Mesenchymal stem cell (in vitro differentiated cells and primary cell): ENCODE results near the gene ZG16.

Experiments used
- DNase-seq: peaks from one replicate; pipeline ENCODE4 v3.0.0-alpha.2; 2013
- H2AFZ ChIP-seq: one replicate; pipeline ENCODE4 v1.6.1; 2013; ENCODE audit warnings: low read depth, mild to moderate bottlenecking, control low read depth, inconsistent platforms, low read length, moderate library complexity
- H2AK5ac ChIP-seq: 2 replicates; pipeline ENCODE4 v1.6.1; 2013; ENCODE audit warnings: low read length, moderate library complexity, mild to moderate bottlenecking, inconsistent platforms; ENCODE audit not compliant: severe bottlenecking
- H2BK120ac ChIP-seq: one replicate; pipeline ENCODE4 v1.6.1; 2013; ENCODE audit warnings: low read depth, mild to moderate bottlenecking, inconsistent platforms, low read length, moderate library complexity
- H2BK12ac ChIP-seq, 2 experiments: one replicate each; pipeline ENCODE4 v1.6.1; 2013; ENCODE audit warnings: inconsistent platforms in 2 of 2, low read length in 2 of 2, mild to moderate bottlenecking in 2 of 2, moderate library complexity in 2 of 2, control low read depth in 1 of 2
- H2BK15ac ChIP-seq: one replicate; pipeline ENCODE4 v1.6.1; 2013; ENCODE audit warnings: mild to moderate bottlenecking, low read depth, inconsistent platforms; ENCODE audit not compliant: poor library complexity, severe bottlenecking
- H2BK5ac ChIP-seq: 2 replicates; pipeline ENCODE4 v1.6.1; 2013; ENCODE audit warnings: low read depth, mild to moderate bottlenecking, low read length, control low read depth, inconsistent platforms; ENCODE audit not compliant: poor library complexity, severe bottlenecking
- H3K14ac ChIP-seq, 2 experiments: one replicate each; pipeline ENCODE4 v1.6.1; 2013; ENCODE audit warnings: inconsistent platforms in 2 of 2, low read length in 2 of 2, control low read depth in 1 of 2, mild to moderate bottlenecking in 1 of 2, moderate library complexity in 1 of 2
- H3K18ac ChIP-seq, 2 experiments: one replicate each; pipeline ENCODE4 v1.6.1; 2013; ENCODE audit warnings: inconsistent platforms in 2 of 2, low read length in 2 of 2, control low read depth in 1 of 2, low read depth in 1 of 2, mild to moderate bottlenecking in 1 of 2
- H3K23ac ChIP-seq, 2 experiments: one replicate each; pipeline ENCODE4 v1.6.1; 2013; ENCODE audit warnings: inconsistent platforms in 2 of 2, low read length in 2 of 2, mild to moderate bottlenecking in 2 of 2, moderate library complexity in 2 of 2, control low read depth in 1 of 2
- H3K27ac ChIP-seq: 2 replicates; pipeline ENCODE4 v1.5.1; 2013; ENCODE audit warnings: mild to moderate bottlenecking, moderate library complexity, low read length, control low read depth, inconsistent platforms; ENCODE audit not compliant: poor library complexity, severe bottlenecking
- H3K27me3 ChIP-seq, 2 experiments: 2 replicates each; pipeline versions ENCODE4 v1.6.1 to v1.7.0; 2013; ENCODE audit warnings: low read length in 2 of 2, mild to moderate bottlenecking in 2 of 2, moderate library complexity in 2 of 2, control low read depth in 1 of 2, inconsistent platforms in 1 of 2; ENCODE audit not compliant: control insufficient read depth in 1 of 2, insufficient read depth in 1 of 2
- H3K36me3 ChIP-seq, 2 experiments: 2 replicates each; pipeline versions ENCODE4 v1.6.1 to v1.7.0; 2013; ENCODE audit warnings: low read length in 2 of 2, control low read depth in 1 of 2, inconsistent platforms in 1 of 2, low read depth in 1 of 2, mild to moderate bottlenecking in 1 of 2; ENCODE audit not compliant: insufficient read depth in 2 of 2, control insufficient read depth in 1 of 2
- H3K4ac ChIP-seq, 2 experiments: one replicate each; pipeline ENCODE4 v1.6.1; 2013; ENCODE audit warnings: inconsistent platforms in 2 of 2, low read length in 2 of 2, mild to moderate bottlenecking in 2 of 2, moderate library complexity in 2 of 2, control low read depth in 1 of 2, low read depth in 1 of 2
- H3K4me1 ChIP-seq: 2 replicates; pipeline ENCODE4 v1.6.1; 2013; ENCODE audit warnings: low read depth, low read length, control low read depth; ENCODE audit not compliant: control insufficient read depth, insufficient read depth
- H3K4me2 ChIP-seq: 2 replicates; pipeline ENCODE4 v1.6.1; 2013; ENCODE audit warnings: low read length, mild to moderate bottlenecking, inconsistent platforms; ENCODE audit not compliant: poor library complexity, severe bottlenecking
- H3K4me3 ChIP-seq, 2 experiments: 2 replicates each; pipeline versions ENCODE4 v1.5.1 to v1.7.0; 2013; ENCODE audit warnings: low read length in 2 of 2, mild to moderate bottlenecking in 2 of 2, control low read depth in 1 of 2, low read depth in 1 of 2; ENCODE audit not compliant: insufficient read depth in 1 of 2
- H3K79me1 ChIP-seq: replicated peaks from 2 replicates; pipeline ENCODE4 v1.6.1; 2013; ENCODE audit warnings: mild to moderate bottlenecking, control low read depth, low read length, inconsistent platforms; ENCODE audit not compliant: poor library complexity, severe bottlenecking
- H3K9ac ChIP-seq: 2 replicates; pipeline ENCODE4 v1.7.0; 2013; ENCODE audit warnings: mild to moderate bottlenecking, low read length, moderate library complexity
- H3K9me3 ChIP-seq: 2 replicates; pipeline ENCODE4 v1.7.0; 2013; ENCODE audit warnings: mild to moderate bottlenecking, low read length; ENCODE audit not compliant: control insufficient read depth
- H4K8ac ChIP-seq: one replicate; pipeline ENCODE4 v1.6.1; 2013; ENCODE audit warnings: inconsistent platforms, mild to moderate bottlenecking, low read length, moderate library complexity
- H4K91ac ChIP-seq: one replicate; pipeline ENCODE4 v1.6.1; 2013; ENCODE audit warnings: mild to moderate bottlenecking, low read length, inconsistent platforms
- WGBS: methylation state at CpG from one replicate; pipeline ENCODE4 v1.1.7; 2013; ENCODE audit warnings: mixed read lengths; 5-methylcytosine and 5-hydroxymethylcytosine counted together

The ZG16 gene

DNA sequence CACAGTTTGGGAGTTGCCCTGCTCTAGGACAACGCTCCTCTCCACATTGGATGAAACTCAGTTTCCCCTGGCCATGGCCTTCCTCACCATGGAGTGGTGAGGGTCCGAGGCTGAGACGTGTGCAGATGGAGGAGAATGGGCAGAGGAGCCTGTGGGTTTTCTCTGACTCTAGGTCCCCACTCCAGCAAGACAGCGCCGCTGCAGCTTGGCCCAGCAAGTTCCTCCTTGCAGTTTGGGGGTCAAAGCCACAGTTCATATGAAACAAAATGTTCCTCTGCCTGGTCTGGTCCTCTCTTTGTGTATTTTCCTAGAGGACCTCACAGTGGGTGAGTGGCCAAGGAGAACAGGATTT, 34.6 kb upstream of the ZG16 start:
- no peak overlapping the region for H3K4me3 ChIP-seq
- H2AFZ ChIP-seq, result no peak overlapping the region
- 91% methylated on average over 5 of the region's 5 CpGs for WGBS
- H3K9ac ChIP-seq, result no peak overlapping the region
- no peak for DNase-seq
- no peak overlapping the region for H3K27ac ChIP-seq
- H3K23ac ChIP-seq, result no peak overlapping the region
- no peaks in the 10 kb centered on the region for H3K79me1 ChIP-seq
- H3K4ac ChIP-seq, result no peak overlapping the region
- no peak overlapping the region for H2BK5ac ChIP-seq
- no peak overlapping the region for H4K91ac ChIP-seq
- H3K27me3 ChIP-seq, result peaks cover 4 to 69% of the 10 kb centered on the region in 2 experiments
- no peak overlapping the region for H2AK5ac ChIP-seq
- H3K14ac ChIP-seq, result no peak overlapping the region
- H3K4me2 ChIP-seq, result no peak overlapping the region
- H4K8ac ChIP-seq, result no peak overlapping the region
- no peaks in the 10 kb centered on the region for H3K36me3 ChIP-seq
- H2BK15ac ChIP-seq, result no peak overlapping the region
- no peak overlapping the region for H3K18ac ChIP-seq
- H2BK12ac ChIP-seq, result no peak overlapping the region
- H3K9me3 ChIP-seq, result peaks cover 4% of the 10 kb centered on the region
- no peaks in the 10 kb centered on the region for H3K4me1 ChIP-seq
- no peak overlapping the region for H2BK120ac ChIP-seq

DNA sequence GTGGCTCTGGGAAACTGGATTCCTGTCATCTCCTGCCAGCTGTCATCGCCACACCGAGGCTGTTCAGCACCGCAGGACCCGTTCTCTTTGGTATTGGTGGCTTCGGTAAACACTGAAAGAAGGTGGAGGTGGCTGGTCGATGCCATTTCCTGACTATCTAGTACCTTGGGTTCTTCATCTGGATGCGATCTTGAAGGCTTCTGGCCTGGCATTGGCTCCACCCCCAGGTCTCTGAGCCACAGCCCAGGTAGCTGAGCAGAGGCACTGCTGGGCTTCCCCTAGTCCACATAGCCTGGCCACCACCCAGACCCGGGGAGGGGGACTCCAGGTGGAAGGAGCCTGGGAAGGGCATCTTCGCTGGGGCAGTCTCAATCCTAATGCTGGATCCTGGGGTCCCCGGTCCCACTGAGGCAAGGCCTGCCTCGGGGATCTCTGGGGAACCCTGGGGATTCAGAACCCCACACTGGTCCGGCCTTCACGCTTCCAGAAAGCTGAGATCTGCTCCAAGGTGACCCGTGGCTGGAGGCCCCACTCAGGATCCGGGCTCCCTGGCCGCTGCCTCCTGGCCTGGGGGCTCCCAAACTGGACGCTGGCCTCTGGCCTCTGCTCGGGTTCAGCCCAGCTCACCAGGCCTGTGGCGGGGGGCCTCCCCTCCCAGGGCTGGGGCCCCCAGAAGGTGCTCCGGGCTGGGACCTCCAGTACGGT, 34.1 kb upstream of the ZG16 start:
- no peak overlapping the region for H3K18ac ChIP-seq
- H2BK120ac ChIP-seq, result no peak overlapping the region
- no peaks in the 10 kb centered on the region for H3K79me1 ChIP-seq
- H3K23ac ChIP-seq, result no peak overlapping the region
- no peaks in the 10 kb centered on the region for H3K9me3 ChIP-seq
- no peak overlapping the region for H2AK5ac ChIP-seq
- WGBS, result 90% methylated on average over 20 of the region's 21 CpGs
- no peak overlapping the region for H3K4me3 ChIP-seq
- H3K9ac ChIP-seq, result no peak overlapping the region
- DNase-seq, result no peak
- no peaks in the 10 kb centered on the region for H3K4me1 ChIP-seq
- H3K4me2 ChIP-seq, result no peak overlapping the region
- H3K27me3 ChIP-seq, result peaks cover 4 to 64% of the 10 kb centered on the region in 2 experiments
- H2AFZ ChIP-seq, result no peak overlapping the region
- H3K36me3 ChIP-seq, result no peaks in the 10 kb centered on the region
- H2BK15ac ChIP-seq, result no peak overlapping the region
- no peak overlapping the region for H4K8ac ChIP-seq
- no peak overlapping the region for H2BK5ac ChIP-seq
- H3K14ac ChIP-seq, result no peak overlapping the region
- H2BK12ac ChIP-seq, result no peak overlapping the region
- no peak overlapping the region for H3K4ac ChIP-seq
- no peak overlapping the region for H4K91ac ChIP-seq
- no peak overlapping the region for H3K27ac ChIP-seq

DNA sequence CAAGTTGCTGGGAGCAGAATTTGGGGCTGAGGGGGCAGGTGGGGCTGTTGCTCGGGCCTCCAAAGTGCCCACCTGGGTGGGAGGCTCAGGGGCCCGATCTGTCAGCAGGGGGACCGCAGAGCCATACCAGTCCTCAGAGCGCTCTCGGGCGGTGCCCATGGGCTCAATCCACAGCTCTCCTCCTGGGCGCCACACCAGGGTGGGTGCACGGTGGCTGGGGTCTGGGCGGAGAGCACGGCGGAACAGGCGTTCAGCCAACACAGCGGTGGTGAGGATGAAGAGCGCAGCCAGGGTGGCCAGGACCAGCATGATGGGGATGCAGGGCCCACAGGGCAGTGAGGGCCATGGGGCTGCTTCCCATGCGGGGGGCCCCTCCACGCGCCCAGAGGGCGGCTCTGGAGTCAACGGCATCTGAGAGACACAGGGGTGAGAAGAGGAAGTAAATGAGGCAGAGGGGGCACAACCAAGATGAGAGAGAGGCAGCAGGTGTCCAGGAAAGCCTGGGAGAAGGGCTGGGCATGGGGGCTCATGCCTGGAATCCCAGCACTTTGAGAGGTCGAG, 33.4 kb upstream of the ZG16 start:
- H2AK5ac ChIP-seq, result no peak overlapping the region
- H3K14ac ChIP-seq, result no peak overlapping the region
- H3K27ac ChIP-seq, result no peak overlapping the region
- no peak overlapping the region for H3K23ac ChIP-seq
- no peaks in the 10 kb centered on the region for H3K9me3 ChIP-seq
- H2AFZ ChIP-seq, result no peak overlapping the region
- no peak overlapping the region for H2BK15ac ChIP-seq
- no peak overlapping the region for H3K4me2 ChIP-seq
- no peak overlapping the region for H3K4ac ChIP-seq
- H3K36me3 ChIP-seq, result no peaks in the 10 kb centered on the region
- no peaks in the 10 kb centered on the region for H3K4me1 ChIP-seq
- H4K8ac ChIP-seq, result no peak overlapping the region
- H3K79me1 ChIP-seq, result no peaks in the 10 kb centered on the region
- no peak overlapping the region for H3K18ac ChIP-seq
- H2BK12ac ChIP-seq, result no peak overlapping the region
- 95% methylated on average over 19 of the region's 20 CpGs for WGBS
- H3K4me3 ChIP-seq, result no peak overlapping the region
- DNase-seq, result no peak
- H4K91ac ChIP-seq, result no peak overlapping the region
- no peak overlapping the region for H2BK5ac ChIP-seq
- no peak overlapping the region for H2BK120ac ChIP-seq
- no peak overlapping the region for H3K9ac ChIP-seq
- H3K27me3 ChIP-seq, result peaks cover 4 to 61% of the 10 kb centered on the region in 2 experiments

DNA sequence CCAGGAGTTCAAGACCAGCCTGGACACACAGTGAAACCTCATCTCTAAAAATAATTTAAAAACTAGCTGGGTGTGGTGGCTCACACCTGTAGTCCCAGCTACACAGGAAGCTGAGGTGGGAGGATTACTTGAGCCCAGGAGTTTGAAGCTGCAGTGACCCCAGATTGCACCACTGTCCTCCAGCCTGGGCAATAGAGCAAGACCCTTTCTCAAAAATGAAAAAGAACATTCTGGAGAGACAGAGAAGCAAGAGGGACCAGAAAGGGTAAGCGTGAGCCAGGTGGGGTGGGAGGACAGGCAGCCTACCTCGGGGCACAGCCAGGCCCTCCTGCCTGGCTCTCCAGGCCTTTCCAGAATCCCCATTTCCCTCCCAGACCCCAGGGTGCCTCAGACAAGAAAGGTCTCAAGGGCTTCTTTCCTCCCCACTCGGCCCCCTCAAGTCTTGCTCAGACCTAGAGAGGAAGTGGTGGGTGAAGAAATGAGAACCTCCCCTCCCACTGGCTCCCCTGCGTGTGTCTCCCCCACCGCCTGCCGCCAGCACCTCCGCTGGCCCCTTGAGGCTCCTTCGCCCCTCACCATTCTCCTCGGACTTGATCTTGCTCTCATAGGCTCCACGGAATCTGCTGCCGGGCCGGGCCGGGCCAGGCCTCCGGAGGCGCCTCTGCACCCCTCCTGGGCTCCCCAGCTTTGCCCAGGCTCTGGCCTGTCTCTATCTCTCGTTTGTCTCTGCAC, 32.8 kb upstream of the ZG16 start:
- no peak overlapping the region for H2AK5ac ChIP-seq
- no peak overlapping the region for H3K4me3 ChIP-seq
- no peaks in the 10 kb centered on the region for H3K9me3 ChIP-seq
- H3K79me1 ChIP-seq, result no peaks in the 10 kb centered on the region
- no peak overlapping the region for H3K18ac ChIP-seq
- no peak overlapping the region for H2BK15ac ChIP-seq
- no peak overlapping the region for H4K8ac ChIP-seq
- no peak overlapping the region for H3K14ac ChIP-seq
- H2BK120ac ChIP-seq, result no peak overlapping the region
- H3K4me1 ChIP-seq, result no peaks in the 10 kb centered on the region
- no peaks in the 10 kb centered on the region for H3K36me3 ChIP-seq
- H3K27me3 ChIP-seq, result peaks cover 4 to 54% of the 10 kb centered on the region in 2 experiments
- whole genome bisulfite sequencing, result 75% methylated on average over 16 of the region's 16 CpGs
- H2BK5ac ChIP-seq, result no peak overlapping the region
- H2AFZ ChIP-seq, result no peak overlapping the region
- no peak overlapping the region for H3K4ac ChIP-seq
- H3K4me2 ChIP-seq, result no peak overlapping the region
- no peak overlapping the region for H3K27ac ChIP-seq
- H4K91ac ChIP-seq, result no peak overlapping the region
- H3K23ac ChIP-seq, result no peak overlapping the region
- no peak overlapping the region for H3K9ac ChIP-seq
- DNase-seq, result no peak
- H2BK12ac ChIP-seq, result no peak overlapping the region
